ENCODE results near the gene DHFR2. TPM values are rescaled to one million over a fixed set of nuclear protein-coding genes. Genes with fewer than 3 reads are reported as not detected.

The DHFR2 gene
- polyA plus RNA-seq, 1 of the 3 experiments (the other 2 are of a cell fraction), result 1.3 TPM

GRCh38 chr3:94076055-94076454 lies 13.3 kb upstream of the DHFR2 start:
- H3F3A ChIP-seq (replicated peaks; ENCODE audit: insufficient read depth), result peaks cover 5% of the 10 kb centered on the region
- no peak overlapping the region for H3K27ac ChIP-seq (ENCODE audit: low read depth in 2 of 2, low read length in 1 of 2)
- no peaks in the 10 kb centered on the region for H3K9me3 ChIP-seq
- ChIA-PET CTCF (no interaction called here), POLR2A (no interaction called here)
- no peaks in the 10 kb centered on the region for H3K9me2 ChIP-seq
- no peaks in the 10 kb centered on the region for H3K4me1 ChIP-seq (ENCODE audit: control insufficient read depth in 1 of 2, insufficient read depth in 2 of 2, low read depth in 1 of 2, low read length in 1 of 2)
- H3K4me2 ChIP-seq, result no peak overlapping the region
- DNase-seq, result no peak
- no peak overlapping the region for H2AFZ ChIP-seq (ENCODE audit: low read depth)
- H3K9ac ChIP-seq, result no peak overlapping the region
- H3K4me3 ChIP-seq (ENCODE audit: low read depth in 2 of 2, low read length in 1 of 2), result no peak overlapping the region
- no peaks in the 10 kb centered on the region for H3K27me3 ChIP-seq (ENCODE audit: insufficient read depth)
- H3K79me2 ChIP-seq (ENCODE audit: insufficient read depth), result peaks cover 31% of the 10 kb centered on the region
- H3K36me3 ChIP-seq (replicated peaks in 1 of 2; ENCODE audit: control insufficient read depth in 1 of 2, insufficient read depth in 2 of 2, low read length in 1 of 2), result peaks cover 4 to 11% of the 10 kb centered on the region in 2 experiments
- H4K20me1 ChIP-seq (ENCODE audit: insufficient read depth), result no peaks in the 10 kb centered on the region
- WGBS (ENCODE audit: low lambda C conversion rate), result 88% methylated on average over 3 of the region's 3 CpGs
- TF ChIP-seq NFIC (IDR thresholded peaks at IDR 0.05; ENCODE audit: borderline replicate concordance), result no peak
- no peak for TF ChIP-seq YY1 (IDR thresholded peaks at IDR 0.05; ENCODE audit: low read depth)
- no peak for TF ChIP-seq CHD2 (IDR thresholded peaks at IDR 0.05; ENCODE audit: low read length, partially characterized antibody)
- peak; percentile 42; the same call in 1 of the 2 replicates for TF ChIP-seq USF1 (IDR thresholded peaks at IDR 0.05; ENCODE audit: borderline replicate concordance, low read depth)
- no peak for TF ChIP-seq MAX (IDR thresholded peaks at IDR 0.05; ENCODE audit: low read depth)
- no peak for TF ChIP-seq REST (IDR thresholded peaks at IDR 0.05; ENCODE audit: low read depth, low read length)
- TF ChIP-seq CTCF (IDR thresholded peaks at IDR 0.05), result no peak
- no peak for TF ChIP-seq TEAD4 (IDR thresholded peaks at IDR 0.05; ENCODE audit: borderline replicate concordance, insufficient read depth)
- TF ChIP-seq MEF2A (IDR thresholded peaks at IDR 0.05; ENCODE audit: borderline replicate concordance, low read depth), result no peak
- no peak for TF ChIP-seq NRF1 (IDR thresholded peaks at IDR 0.05; ENCODE audit: low read depth, low read length)
- no peak for TF ChIP-seq USF2 (IDR thresholded peaks at IDR 0.05; ENCODE audit: borderline replicate concordance, low read depth, low read length)
- TF ChIP-seq PBX3 (IDR thresholded peaks at IDR 0.05), result peak; percentile 35; the same call in 1 of the 2 replicates
- no peak for TF ChIP-seq EP300 (IDR thresholded peaks at IDR 0.05; ENCODE audit: borderline replicate concordance in 1 of 2, low read depth in 1 of 2, low read length in 1 of 2)
- TF ChIP-seq RFX5 (IDR thresholded peaks at IDR 0.05; ENCODE audit: low read length), result no peak
- TF ChIP-seq MXI1 (IDR thresholded peaks at IDR 0.05; ENCODE audit: low read depth, low read length), result no peak
- TF ChIP-seq GABPA (IDR thresholded peaks at IDR 0.05; ENCODE audit: low read depth), result no peak
- no peak for TF ChIP-seq ZBTB33 (IDR thresholded peaks at IDR 0.05; ENCODE audit: borderline replicate concordance, low read depth)
- no peak for TF ChIP-seq EZH2phosphoT487 (IDR thresholded peaks at IDR 0.05; ENCODE audit: borderline replicate concordance, low read depth)
- no peak for TF ChIP-seq SIN3A (IDR thresholded peaks at IDR 0.05; ENCODE audit: borderline replicate concordance, low read depth, low read length)
- no peak for TF ChIP-seq FOSL2 (IDR thresholded peaks at IDR 0.05; ENCODE audit: borderline replicate concordance, low read depth)
- no peak for TF ChIP-seq RCOR1 (IDR thresholded peaks at IDR 0.05; ENCODE audit: low read length)
- peak; percentile 37; the same call in 1 of the 2 replicates for TF ChIP-seq TCF12 (IDR thresholded peaks at IDR 0.05)

Data from SK-N-SH (cell line).